ENCODE results near the gene LZTS3.
"Not testable (repeated sequence)": the region's sequence is repeated elsewhere in the genome, so short reads cannot be mapped to it uniquely, and the experiment has no call there.

Gene LZTS3

DNA sequence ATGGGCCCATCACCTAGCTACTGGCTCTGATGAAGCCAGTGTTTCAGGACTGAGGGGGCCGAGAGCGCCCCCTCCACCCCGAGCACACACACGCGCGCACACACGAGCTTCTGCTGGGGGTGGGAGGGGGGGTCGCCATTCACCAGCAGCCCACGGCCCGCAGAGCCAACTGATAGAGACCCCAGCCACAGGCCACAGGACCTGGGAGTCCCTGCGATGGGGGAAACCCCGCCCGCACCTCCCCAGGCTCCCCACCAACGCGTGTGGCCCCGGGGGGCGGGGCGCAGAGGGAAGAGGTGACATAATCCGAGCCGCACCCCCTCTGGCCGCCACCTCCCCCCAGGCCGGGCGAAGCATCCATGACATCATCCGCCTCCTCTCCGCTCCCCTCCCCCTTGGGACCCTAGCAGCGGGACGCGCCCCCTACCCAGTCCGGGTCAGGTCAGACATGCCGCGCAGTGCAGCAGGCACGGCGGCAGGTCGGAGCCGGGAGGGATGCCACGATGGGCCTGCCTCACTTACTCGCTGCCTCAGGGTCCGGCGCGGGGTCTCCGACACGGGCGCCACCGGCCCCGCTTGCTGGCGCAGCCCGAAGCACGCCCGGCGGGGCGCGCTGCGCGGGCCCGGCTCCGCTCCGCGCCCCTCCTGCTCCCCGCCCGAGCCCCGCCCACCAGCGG is at the start of gene LZTS3:
LZTS3 (minus strand) TSS at position 617 of the 677 bp plus-strand sequence. CDS start 6,386 bp downstream, outside the sequence.
- TF ChIP-seq, protein P1, sequence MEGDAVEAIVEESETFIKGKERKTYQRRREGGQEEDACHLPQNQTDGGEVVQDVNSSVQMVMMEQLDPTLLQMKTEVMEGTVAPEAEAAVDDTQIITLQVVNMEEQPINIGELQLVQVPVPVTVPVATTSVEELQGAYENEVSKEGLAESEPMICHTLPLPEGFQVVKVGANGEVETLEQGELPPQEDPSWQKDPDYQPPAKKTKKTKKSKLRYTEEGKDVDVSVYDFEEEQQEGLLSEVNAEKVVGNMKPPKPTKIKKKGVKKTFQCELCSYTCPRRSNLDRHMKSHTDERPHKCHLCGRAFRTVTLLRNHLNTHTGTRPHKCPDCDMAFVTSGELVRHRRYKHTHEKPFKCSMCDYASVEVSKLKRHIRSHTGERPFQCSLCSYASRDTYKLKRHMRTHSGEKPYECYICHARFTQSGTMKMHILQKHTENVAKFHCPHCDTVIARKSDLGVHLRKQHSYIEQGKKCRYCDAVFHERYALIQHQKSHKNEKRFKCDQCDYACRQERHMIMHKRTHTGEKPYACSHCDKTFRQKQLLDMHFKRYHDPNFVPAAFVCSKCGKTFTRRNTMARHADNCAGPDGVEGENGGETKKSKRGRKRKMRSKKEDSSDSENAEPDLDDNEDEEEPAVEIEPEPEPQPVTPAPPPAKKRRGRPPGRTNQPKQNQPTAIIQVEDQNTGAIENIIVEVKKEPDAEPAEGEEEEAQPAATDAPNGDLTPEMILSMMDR (conservative IDR thresholded peaks at IDR 0.05; ENCODE audit: low read length), result no peak
- H3K4me3 ChIP-seq (ENCODE audit: low read length), result peak within 1 kb of the TSS; percentile 92
- DNase-seq (ENCODE audit: low read depth), result peak; percentile 42

DNA sequence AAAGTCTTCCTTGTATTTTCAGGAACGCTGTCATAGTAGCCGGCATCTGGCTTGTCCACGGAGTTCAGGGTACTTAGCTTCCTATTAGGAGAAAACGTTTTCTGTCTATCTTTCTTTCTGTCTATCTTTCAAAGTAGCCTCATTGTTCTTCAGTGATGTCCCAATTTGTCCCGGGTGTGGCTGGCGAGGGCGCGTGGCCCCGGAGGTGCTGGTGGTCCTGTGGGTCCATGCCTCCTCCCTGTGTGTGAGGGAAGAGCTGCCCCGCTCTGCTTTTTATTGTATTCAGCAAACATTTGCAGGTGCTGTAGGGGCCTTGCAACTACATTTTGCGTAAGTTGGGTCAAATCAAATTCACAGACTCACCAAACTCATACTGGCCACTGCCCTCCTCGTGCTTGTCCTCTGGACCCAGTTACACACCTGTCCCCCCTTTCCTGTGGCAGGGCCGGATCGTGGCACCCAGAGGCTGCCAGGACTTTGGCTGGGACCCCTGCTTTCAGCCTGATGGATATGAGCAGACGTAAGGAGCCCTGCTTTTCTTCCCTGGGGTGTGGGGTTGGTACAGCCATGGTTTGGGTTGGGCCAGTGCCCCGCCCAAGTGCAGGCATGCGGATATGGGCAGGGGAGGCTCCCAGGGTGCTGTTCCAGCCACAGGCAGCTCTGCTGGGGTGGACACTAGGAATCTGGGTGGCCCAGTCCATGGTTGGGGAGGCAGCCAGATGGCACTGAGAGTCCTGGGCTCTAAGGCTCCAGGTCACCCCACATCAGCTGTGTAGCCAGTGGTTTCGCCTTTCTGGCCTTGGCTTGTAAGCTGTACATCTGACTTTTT is 48.3 kb upstream of the LZTS3 start:
- TF ChIP-seq, protein P1 (conservative IDR thresholded peaks at IDR 0.05; ENCODE audit: low read length), result no peak
- H3K4me3 ChIP-seq (ENCODE audit: low read length), result no peak overlapping the region
- no peak for DNase-seq (ENCODE audit: low read depth)

DNA sequence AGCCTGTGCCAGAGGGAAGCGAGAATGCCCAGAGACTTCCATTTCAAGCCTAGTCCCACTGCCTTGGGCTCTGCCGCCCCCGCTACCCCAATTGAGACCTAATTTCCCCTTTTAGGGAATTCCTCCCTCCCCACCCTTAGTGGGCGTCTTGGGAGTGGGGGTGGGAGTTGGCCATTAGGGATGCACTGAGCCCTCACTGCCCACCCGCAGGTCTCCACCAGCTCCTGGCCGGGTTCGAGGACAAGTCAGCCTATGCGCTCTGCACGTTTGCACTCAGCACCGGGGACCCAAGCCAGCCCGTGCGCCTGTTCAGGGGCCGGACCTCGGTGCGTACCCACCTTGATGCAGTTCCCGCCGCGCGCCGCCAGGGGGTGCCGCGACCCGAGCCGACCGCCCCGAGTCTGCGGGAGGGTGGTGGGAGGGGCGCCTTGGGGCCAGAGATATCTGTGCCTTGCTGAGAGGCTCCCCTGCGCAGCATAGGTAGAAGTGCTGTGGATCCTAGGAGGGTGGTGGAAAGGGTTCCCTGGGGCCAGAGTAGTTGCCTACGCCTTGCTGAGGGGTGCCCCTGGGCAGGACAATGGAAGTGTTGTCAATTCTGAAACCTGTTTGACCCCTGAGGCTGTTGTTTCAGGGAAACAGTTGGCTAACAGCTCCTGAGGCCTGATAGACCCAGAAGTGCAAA is 45.1 kb upstream of the LZTS3 start:
- peak; percentile 24 for DNase-seq (ENCODE audit: low read depth)
- TF ChIP-seq, protein P1 (conservative IDR thresholded peaks at IDR 0.05; ENCODE audit: low read length), result peak; percentile 61
- no peak overlapping the region for H3K4me3 ChIP-seq (ENCODE audit: low read length)

DNA sequence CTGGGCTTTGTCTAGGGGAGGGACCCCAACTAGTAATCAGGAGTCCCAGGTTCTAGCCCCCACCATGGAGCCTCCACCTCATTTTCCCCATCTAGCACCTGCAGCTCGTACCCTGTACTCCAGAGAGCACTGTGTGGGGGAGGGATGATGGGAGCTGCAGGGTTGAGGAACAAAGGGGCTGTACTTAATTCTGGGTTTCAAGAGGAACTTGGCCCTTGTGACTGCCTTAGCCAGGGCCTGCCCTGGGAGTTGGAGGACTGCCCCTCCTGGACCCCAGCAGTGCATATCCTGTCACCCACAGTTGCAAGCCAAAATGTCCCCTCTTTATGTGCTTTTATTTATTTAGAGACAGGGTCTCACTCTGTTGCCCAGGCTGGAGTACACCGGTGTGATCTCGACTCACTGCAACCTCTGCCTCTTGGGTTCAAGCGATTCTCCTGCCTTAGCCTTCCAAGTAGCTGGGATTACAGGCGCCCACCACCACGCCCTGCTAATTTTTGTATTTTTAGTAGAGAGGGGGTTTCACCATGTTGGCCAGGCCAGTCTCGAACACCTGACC is 42.1 kb upstream of the LZTS3 start:
- DNase-seq (ENCODE audit: low read depth); H3K4me3 ChIP-seq (ENCODE audit: low read length): not testable (repeated sequence)

DNA sequence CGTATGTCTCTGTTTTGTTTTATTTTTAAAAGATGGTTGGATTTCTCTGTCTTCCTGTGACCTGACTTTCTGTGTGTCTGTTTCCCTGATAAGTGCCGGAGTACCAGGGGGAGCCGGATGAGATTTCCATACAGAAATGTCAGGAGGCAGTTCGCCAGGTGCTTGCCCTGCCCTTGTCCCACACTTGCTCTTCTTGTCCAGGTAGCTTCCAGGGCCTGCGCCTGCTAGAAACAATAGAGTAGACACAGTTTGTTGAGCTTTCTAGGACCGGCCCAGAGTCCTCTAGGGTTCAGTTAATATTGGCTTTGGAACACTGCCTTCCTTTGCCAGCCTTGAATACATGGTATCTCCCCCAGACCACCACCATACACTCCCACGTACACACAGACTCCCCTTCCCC is 39.9 kb upstream of the LZTS3 start:
- TF ChIP-seq, protein P1 (conservative IDR thresholded peaks at IDR 0.05; ENCODE audit: low read length), result no peak
- DNase-seq (ENCODE audit: low read depth), result no peak
- no peak overlapping the region for H3K4me3 ChIP-seq (ENCODE audit: low read length)

DNA sequence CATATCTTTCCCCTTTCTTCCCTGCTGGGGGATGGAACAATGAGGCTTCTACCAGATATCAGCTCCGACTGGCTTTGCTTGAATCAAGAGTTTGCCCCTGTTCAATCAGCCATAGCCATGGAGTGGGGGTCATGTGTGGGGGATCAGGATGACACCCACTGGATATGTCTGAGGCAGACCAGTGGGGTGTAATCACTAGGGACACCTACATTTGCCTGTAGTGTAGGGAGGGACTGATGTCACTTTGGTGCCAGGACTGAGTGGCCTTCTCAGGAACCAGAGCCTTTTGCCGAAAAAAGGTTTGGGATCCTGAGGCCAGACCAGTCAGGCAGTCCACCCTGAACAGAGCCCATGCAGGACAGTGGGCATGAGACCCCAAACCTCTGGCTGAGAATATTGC is 37.0 kb upstream of the LZTS3 start:
- TF ChIP-seq, protein P1 (conservative IDR thresholded peaks at IDR 0.05; ENCODE audit: low read length), result no peak
- peak overlapping the region; percentile 91 for H3K4me3 ChIP-seq (ENCODE audit: low read length)
- no peak for DNase-seq (ENCODE audit: low read depth)

DNA sequence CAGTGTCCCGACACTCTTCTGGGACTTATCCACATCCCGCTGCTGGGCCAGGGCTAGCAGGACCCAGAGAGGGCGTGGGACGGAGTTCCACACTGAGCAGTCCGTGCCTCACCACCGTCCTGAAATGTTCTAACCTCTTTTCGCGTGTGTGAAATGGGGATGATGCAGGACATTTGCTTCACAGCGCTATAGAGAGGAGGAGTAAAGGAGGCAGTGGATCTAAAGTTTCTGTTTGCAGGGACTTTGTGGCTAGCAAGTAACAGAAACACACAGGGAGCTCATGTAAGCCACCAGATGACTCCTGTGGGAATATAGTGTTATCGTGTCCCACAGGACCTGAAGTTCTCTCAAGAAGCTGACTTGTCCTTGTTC is 36.6 kb upstream of the LZTS3 start:
- peak; percentile 24 for DNase-seq (ENCODE audit: low read depth)
- TF ChIP-seq, protein P1 (conservative IDR thresholded peaks at IDR 0.05; ENCODE audit: low read length), result no peak
- peak overlapping the region; percentile 91 for H3K4me3 ChIP-seq (ENCODE audit: low read length)
